ENCODE measurements around the gene DDX27. TPM values are rescaled to one million over a fixed set of nuclear protein-coding genes. Genes with fewer than 3 reads are reported as not detected.

Gene DDX27
- total and polyA plus RNA-seq, 2 of the 13 experiments (the other 11 are each of a cell fraction or from before 2014, with no cell fraction given): 42.6 to 72.8 TPM

GRCh38 chr20:49283703-49284625 is 64.7 kb downstream of the DDX27 start (continued):
- TF ChIP-seq GZF1 (CRISPR knock-in tag; IDR thresholded peaks at IDR 0.05) (no peak), IKZF4 (CRISPR knock-in tag; IDR thresholded peaks at IDR 0.05; ENCODE audit: borderline replicate concordance, low read depth, not compliant biosample characterization) (no peak), CC2D1A (CRISPR knock-in tag; IDR thresholded peaks at IDR 0.05) (no peak), ZNF550 (CRISPR knock-in tag; IDR thresholded peaks at IDR 0.05; ENCODE audit: borderline replicate concordance) (no peak), ZSCAN20 (CRISPR knock-in tag; IDR thresholded peaks at IDR 0.05; ENCODE audit: borderline replicate concordance) (no peak), KMT2B (CRISPR knock-in tag; IDR thresholded peaks at IDR 0.05) (no peak), SSRP1 (CRISPR knock-in tag; IDR thresholded peaks at IDR 0.05) (0 out of 2 replicates have a peak, but pooled peaks have one; percentile 76), ZNF713 (CRISPR knock-in tag; IDR thresholded peaks at IDR 0.05) (no peak), ZBTB33 (CRISPR knock-in tag; IDR thresholded peaks at IDR 0.05) (no peak), ZNF569 (CRISPR knock-in tag; IDR thresholded peaks at IDR 0.05; ENCODE audit: borderline replicate concordance) (no peak), DR1 (CRISPR knock-in tag; IDR thresholded peaks at IDR 0.05) (no peak), KAT7 (CRISPR knock-in tag; IDR thresholded peaks at IDR 0.05; ENCODE audit: borderline replicate concordance) (0 out of 2 replicates have a peak, but pooled peaks have one; percentile 8), ZMAT3 (CRISPR knock-in tag; conservative IDR thresholded peaks at IDR 0.05) (no peak), SRSF4 (IDR thresholded peaks at IDR 0.05; ENCODE audit: low read depth, low read length, poor library complexity, severe bottlenecking) (no peak), ZZZ3 (CRISPR knock-in tag; IDR thresholded peaks at IDR 0.05; ENCODE audit: borderline replicate concordance) (no peak), ARID5B (CRISPR knock-in tag; IDR thresholded peaks at IDR 0.05) (no peak), ZNF414 (CRISPR knock-in tag; IDR thresholded peaks at IDR 0.05) (no peak), DZIP1 (CRISPR knock-in tag; IDR thresholded peaks at IDR 0.05) (no peak), CHD2 (IDR thresholded peaks at IDR 0.05; ENCODE audit: low read depth, low read length) (no peak), BCL6 (CRISPR knock-in tag; IDR thresholded peaks at IDR 0.05) (no peak)
